ENCODE data around the gene MGAT4D. TPM values are rescaled to one million over a fixed set of nuclear protein-coding genes. Genes with fewer than 3 reads are reported as not detected.
"Not testable (repeated sequence)": the region's sequence is repeated elsewhere in the genome, so short reads cannot be mapped to it uniquely, and the experiment has no call there.

The MGAT4D gene
- not detected for total RNA-seq
- long read RNA-seq: 0 reads

GRCh38 chr4:140497747-140498636, at the start of gene MGAT4D:
TSS of gene MGAT4D (minus strand) at chr4:140498293. CDS start at chr4:140498222, 71 bp downstream.
- ATAC-seq (peak; percentile 47 to 63), DNase-seq (no peak)
- intact Hi-C loops (cut with DNase I): no loop called here

- ATAC-seq (no peak), DNase-seq (no peak)
- intact Hi-C loops (cut with DNase I): no loop called here
Measured at GRCh38 chr4:140533951-140534480, 35.9 kb upstream of the MGAT4D start.

GRCh38 chr4:140529434-140529833, 31.3 kb upstream of the MGAT4D start:
- DNase-seq: no peak
- intact Hi-C loops (cut with DNase I): loop anchor here in 1 of 2 donors (10.0 kb wide), 1 partner anchor 165 kb away; no protein-coding TSS in a partner anchor
- peak; percentile 76 to 84 for ATAC-seq

GRCh38 chr4:140523857-140524742, 26.0 kb upstream of the MGAT4D start, which contains the start of gene ELMOD2:
TSS of gene ELMOD2 (plus strand) at chr4:140524168. CDS start at chr4:140525429, 1,261 bp downstream.
- DNase-seq: peak; percentile 99
- ATAC-seq: peak; percentile 100
- intact Hi-C loops (cut with DNase I): loop anchor here in 1 of 2 donors (10.0 kb wide), 1 partner anchor 159 kb away; no protein-coding TSS in a partner anchor

- intact Hi-C loops (cut with DNase I): loop anchor here in 1 of 2 donors (10.0 kb wide), 1 partner anchor 159 kb away; no protein-coding TSS in a partner anchor
- peak; percentile 0 to 2 for ATAC-seq
- no peak for DNase-seq
Measured at GRCh38 chr4:140523370-140523856, 25.3 kb upstream of the MGAT4D start.

GRCh38 chr4:140515423-140515822, 17.3 kb upstream of the MGAT4D start:
- no peak for DNase-seq
- no peak for ATAC-seq
- intact Hi-C loops (cut with DNase I): no loop called here

- ATAC-seq; DNase-seq; intact Hi-C loops (cut with DNase I): not testable (repeated sequence)
Measured at GRCh38 chr4:140513765-140514164, 15.7 kb upstream of the MGAT4D start.

- DNase-seq (no peak), ATAC-seq (no peak)
- intact Hi-C loops (cut with DNase I): no loop called here
Measured at GRCh38 chr4:140504261-140504660, 6.2 kb upstream of the MGAT4D start.

GRCh38 chr4:140499391-140499790, 1.3 kb upstream of the MGAT4D start:
- intact Hi-C loops (cut with DNase I): no loop called here
- ATAC-seq (no peak), DNase-seq (no peak)

GRCh38 chr4:140497405-140497746, 717 bp downstream of the MGAT4D start:
- intact Hi-C loops (cut with DNase I): no loop called here
- DNase-seq (no peak), ATAC-seq (no peak)

GRCh38 chr4:140485939-140486338, 12.2 kb downstream of the MGAT4D start:
- intact Hi-C loops (cut with DNase I): no loop called here
- ATAC-seq (no peak), DNase-seq (no peak)

GRCh38 chr4:140483445-140483844, 14.6 kb downstream of the MGAT4D start:
- ATAC-seq (no peak), DNase-seq (no peak)
- intact Hi-C loops (cut with DNase I): no loop called here

- ATAC-seq (no peak), DNase-seq (no peak)
- intact Hi-C loops (cut with DNase I): no loop called here
Measured at GRCh38 chr4:140472156-140472555, 25.9 kb downstream of the MGAT4D start.

GRCh38 chr4:140469791-140470733, 28.0 kb downstream of the MGAT4D start:
- DNase-seq: no peak

GRCh38 chr4:140466146-140466545, 31.9 kb downstream of the MGAT4D start:
- DNase-seq (no peak), ATAC-seq (no peak)
- intact Hi-C loops (cut with DNase I): no loop called here

More at GRCh38 chr4:140469791-140470733, 28.0 kb downstream of the MGAT4D start:
- intact Hi-C loops (cut with DNase I): no loop called here
- peak in 1 of 2 donors; percentile 72 for ATAC-seq

GRCh38 chr4:140463614-140464013, 34.5 kb downstream of the MGAT4D start:
- no peak for DNase-seq
- intact Hi-C loops (cut with DNase I): no loop called here
- no peak for ATAC-seq

- intact Hi-C loops (cut with DNase I): no loop called here
Measured at GRCh38 chr4:140463182-140463581, 34.9 kb downstream of the MGAT4D start.

GRCh38 chr4:140450352-140450751, 47.7 kb downstream of the MGAT4D start:
- intact Hi-C loops (cut with DNase I): no loop called here
- no peak for DNase-seq
- no peak for ATAC-seq

More at GRCh38 chr4:140463182-140463581, 34.9 kb downstream of the MGAT4D start:
- ATAC-seq: no peak
- DNase-seq: no peak
